GOT3 (cell line): ENCODE data around the gene FSTL4.
"Not testable (repeated sequence)": the region's sequence is repeated elsewhere in the genome, so short reads cannot be mapped to it uniquely, and the experiment has no call there.

Experiments
- DNase-seq: peaks from one replicate; lab custom pipeline; 2025; ENCODE audit warnings: mixed read lengths; lab: John Stamatoyannopoulos, UW

The FSTL4 gene

GRCh38 chr5:133456933-133457402 is 155.4 kb downstream of the FSTL4 start:
- DNase-seq, result no peak

- no peak for DNase-seq
Measured at GRCh38 chr5:133455676-133456075, 156.7 kb downstream of the FSTL4 start.

GRCh38 chr5:133454442-133454841 is 157.9 kb downstream of the FSTL4 start:
- DNase-seq, result no peak

GRCh38 chr5:133453831-133454230 is 158.5 kb downstream of the FSTL4 start:
- no peak for DNase-seq

GRCh38 chr5:133453084-133453780 is 159.1 kb downstream of the FSTL4 start:
- DNase-seq, result no peak

- no peak for DNase-seq
Measured at GRCh38 chr5:133451926-133452325, 160.4 kb downstream of the FSTL4 start.

GRCh38 chr5:133450286-133450685 is 162.1 kb downstream of the FSTL4 start:
- DNase-seq, result no peak

- no peak for DNase-seq
Measured at GRCh38 chr5:133449181-133449580, 163.2 kb downstream of the FSTL4 start.

- no peak for DNase-seq
Measured at GRCh38 chr5:133446440-133446839, 165.9 kb downstream of the FSTL4 start.

- no peak for DNase-seq
Measured at GRCh38 chr5:133445744-133446143, 166.6 kb downstream of the FSTL4 start.

- not testable (repeated sequence) for DNase-seq
Measured at GRCh38 chr5:133445204-133445603, 167.1 kb downstream of the FSTL4 start.

GRCh38 chr5:133444711-133445110 is 167.6 kb downstream of the FSTL4 start:
- no peak for DNase-seq

- no peak for DNase-seq
Measured at GRCh38 chr5:133441166-133441815, 171.1 kb downstream of the FSTL4 start.

GRCh38 chr5:133440467-133441115 is 171.8 kb downstream of the FSTL4 start:
- no peak for DNase-seq

- no peak for DNase-seq
Measured at GRCh38 chr5:133439859-133440258, 172.5 kb downstream of the FSTL4 start.

- DNase-seq, result no peak
Measured at GRCh38 chr5:133438487-133438886, 173.9 kb downstream of the FSTL4 start.

- DNase-seq, result no peak
Measured at GRCh38 chr5:133434336-133434735, 178.0 kb downstream of the FSTL4 start.

GRCh38 chr5:133433641-133434040 is 178.7 kb downstream of the FSTL4 start:
- no peak for DNase-seq

- no peak for DNase-seq
Measured at GRCh38 chr5:133432956-133433532, 179.3 kb downstream of the FSTL4 start.

- DNase-seq, result no peak
Measured at GRCh38 chr5:133431326-133431865, 180.9 kb downstream of the FSTL4 start.

- no peak for DNase-seq
Measured at GRCh38 chr5:133430095-133430494, 182.2 kb downstream of the FSTL4 start.

GRCh38 chr5:133429046-133429445 is 183.3 kb downstream of the FSTL4 start:
- no peak for DNase-seq
